Fibroblast of lung (primary cell): ENCODE data around the gene MINDY4B. TPM values are rescaled to one million over a fixed set of nuclear protein-coding genes. Genes with fewer than 3 reads are reported as not detected.

Experiments
- DNase-seq, 2 donors: peaks; one replicate each; pipeline versions ENCODE4 v3.0.0 to v3.0.0-alpha.2; 2010; ENCODE audit warnings: low read depth in 2 of 2
- H2AFZ ChIP-seq: 2 replicates; pipeline ENCODE4 v1.5.1; 2012; ENCODE audit warnings: low read length, control low read depth, inconsistent platforms
- H3K27ac ChIP-seq: 2 replicates; pipeline ENCODE4 v1.5.1; 2011; ENCODE audit warnings: low read length, control low read depth; ENCODE audit not compliant: insufficient read depth
- H3K27me3 ChIP-seq: 2 replicates; pipeline ENCODE4 v1.5.1; 2011; ENCODE audit warnings: mild to moderate bottlenecking, low read length; ENCODE audit not compliant: control insufficient read depth, insufficient read depth
- H3K36me3 ChIP-seq: 2 replicates; pipeline ENCODE4 v1.5.1; 2011; ENCODE audit warnings: low read length; ENCODE audit not compliant: control insufficient read depth, insufficient read depth
- H3K4me1 ChIP-seq: 2 replicates; pipeline ENCODE4 v1.5.1; 2011; ENCODE audit warnings: low read length; ENCODE audit not compliant: control insufficient read depth, insufficient read depth; ENCODE audit errors: extremely low read depth
- H3K4me2 ChIP-seq: 2 replicates; pipeline ENCODE4 v1.5.1; 2011; ENCODE audit warnings: low read length, control low read depth; ENCODE audit not compliant: insufficient read depth; ENCODE audit errors: extremely low read depth
- H3K4me3 ChIP-seq, 4 experiments: fragments of 200-600 bp in 1 of 4; sonication (generic) in 1 of 4; replicated peaks in 1 of 4; 2 replicates each; pipeline ENCODE4 v1.5.1; 2011 to 2016; ENCODE audit warnings: low read length in 4 of 4, low read depth in 3 of 4, mild to moderate bottlenecking in 3 of 4, control low read depth in 2 of 4, inconsistent platforms in 1 of 4, mixed read lengths in 1 of 4; ENCODE audit not compliant: insufficient read depth in 1 of 4; ENCODE audit errors: control extremely low read depth in 1 of 4
- H3K79me2 ChIP-seq: 2 replicates; pipeline ENCODE4 v1.5.1; 2012; ENCODE audit warnings: mild to moderate bottlenecking, low read length, inconsistent platforms; ENCODE audit not compliant: control insufficient read depth, insufficient read depth
- H3K9ac ChIP-seq: 2 replicates; pipeline ENCODE4 v1.5.1; 2011; ENCODE audit warnings: mild to moderate bottlenecking, low read length, control low read depth; ENCODE audit not compliant: insufficient read depth
- H3K9me3 ChIP-seq: 2 replicates; pipeline ENCODE4 v1.5.1; 2012; ENCODE audit warnings: low read depth, low read length; ENCODE audit not compliant: control insufficient read depth, insufficient read depth
- H4K20me1 ChIP-seq: 2 replicates; pipeline ENCODE4 v1.5.1; 2011; ENCODE audit warnings: low read length; ENCODE audit not compliant: control insufficient read depth, insufficient read depth; ENCODE audit errors: extremely low read depth
- CTCF ChIP-seq, 2 donors: IDR thresholded peaks in 1 of 2; conservative IDR thresholded peaks in 1 of 2; 1 replicate in 1 of 2; 2 replicates in 1 of 2; pipeline ENCODE4 v1.5.1; 2011 to 2012; ENCODE audit warnings: low read length in 2 of 2, control low read depth in 1 of 2, inconsistent platforms in 1 of 2, low read depth in 1 of 2, mild to moderate bottlenecking in 1 of 2
- EZH2 ChIP-seq: IDR thresholded peaks from 2 replicates; pipeline ENCODE4 v1.5.1; 2012; ENCODE audit warnings: low read length, control low read depth, mild to moderate bottlenecking; ENCODE audit errors: missing control alignments
- polyA plus RNA-seq, 2 donors: library from polyadenylated mRNA; depleted of rRNA in 1 of 2; stranded (reverse) in 1 of 2; unstranded in 1 of 2; fragments of >200 nt; gene quantifications; 2 replicates each; pipeline ENCODE4 v1.2.1, GENCODE V29; 2011 to 2012; ENCODE audit warnings: missing spikeins in 1 of 2
- total RNA-seq: library from RNA; depleted of rRNA; stranded (reverse); fragments of >200 nt; gene quantifications from 2 replicates; pipeline ENCODE4 v1.2.1, GENCODE V29; 2014

MINDY4B gene
- total and polyA plus RNA-seq, 2 donors (not counting 1 experiment from before 2014, with no cell fraction given): not detected

GRCh38 chr3:150822636-150823035 is 82.6 kb downstream of the MINDY4B start:
- no peaks in the 10 kb centered on the region for H4K20me1 ChIP-seq
- no peaks in the 10 kb centered on the region for H3K36me3 ChIP-seq
- no peak overlapping the region for H3K27ac ChIP-seq
- H3K4me2 ChIP-seq: no peak overlapping the region
- no peak overlapping the region for H3K9ac ChIP-seq
- no peaks in the 10 kb centered on the region for H3K9me3 ChIP-seq
- no peak overlapping the region for H2AFZ ChIP-seq
- H3K4me1 ChIP-seq: no peaks in the 10 kb centered on the region
- H3K27me3 ChIP-seq: peaks cover 8% of the 10 kb centered on the region
- TF ChIP-seq CTCF (conservative IDR thresholded peaks at IDR 0.05 in 1 of 2, IDR thresholded peaks at IDR 0.05 in 1 of 2; ENCODE audit: low read depth in 1 of 2, low read length in 2 of 2) (no peak), EZH2 (no peak)
- no peak for DNase-seq
- no peak overlapping the region for H3K4me3 ChIP-seq
- no peaks in the 10 kb centered on the region for H3K79me2 ChIP-seq

Other genes starting within 250 kb of the MINDY4B start
- under 0.01 TPM in 1 of 2 replicates, not detected in the other for gene ERICH6, start 201.5 kb downstream of the MINDY4B start, total RNA-seq
- 0.10 TPM in 1 of 2 replicates, not detected in the other for gene ERICH6, start 201.5 kb downstream of the MINDY4B start, polyA plus RNA-seq
- 28.9 and 31.1 TPM in 2 replicates for gene SIAH2, start 142.3 kb downstream of the MINDY4B start, total RNA-seq
- gene SIAH2, start 142.3 kb downstream of the MINDY4B start, polyA plus RNA-seq: 17.5 and 29.7 TPM in 2 replicates
- gene CLRN1, start 67.3 kb upstream of the MINDY4B start, total RNA-seq: not detected in 2 replicates
- gene CLRN1, start 67.3 kb upstream of the MINDY4B start, polyA plus RNA-seq: not detected in 2 replicates
- gene MED12L, start 180.2 kb upstream of the MINDY4B start, total RNA-seq: 4.3 and 4.9 TPM in 2 replicates
- gene MED12L, start 180.2 kb upstream of the MINDY4B start, polyA plus RNA-seq: 0.21 and 0.94 TPM in 2 replicates